Mucosa of rectum (tissue), 2 donors: ENCODE data around the gene AMER3.

ENCODE experiments used
- H3K27ac ChIP-seq, 2 donors: one replicate each; pipeline ENCODE4 v1.7.0; 2013; ENCODE audit warnings: inconsistent platforms in 2 of 2, low read depth in 2 of 2, low read length in 2 of 2
- H3K27me3 ChIP-seq, 2 donors: one replicate each; pipeline ENCODE4 v1.7.0; 2013; ENCODE audit warnings: low read length in 2 of 2; ENCODE audit not compliant: control insufficient read depth in 2 of 2, insufficient read depth in 2 of 2
- H3K36me3 ChIP-seq, 2 donors: one replicate each; pipeline ENCODE4 v1.7.0; 2013; ENCODE audit warnings: low read length in 2 of 2; ENCODE audit not compliant: control insufficient read depth in 2 of 2, insufficient read depth in 2 of 2
- H3K4me1 ChIP-seq, 2 donors: one replicate each; pipeline ENCODE4 v1.7.0; 2013; ENCODE audit warnings: low read length in 2 of 2, mild to moderate bottlenecking in 1 of 2; ENCODE audit not compliant: control insufficient read depth in 2 of 2, insufficient read depth in 2 of 2
- H3K4me3 ChIP-seq, 2 donors: one replicate each; pipeline ENCODE4 v1.7.0; 2013; ENCODE audit warnings: low read length in 2 of 2
- H3K9ac ChIP-seq, 2 donors: one replicate each; pipeline ENCODE4 v1.7.0; 2013; ENCODE audit warnings: low read length in 2 of 2, low read depth in 1 of 2, mild to moderate bottlenecking in 1 of 2
- H3K9me3 ChIP-seq, 2 donors: one replicate each; pipeline ENCODE4 v1.7.0; 2013; ENCODE audit warnings: low read length in 2 of 2; ENCODE audit not compliant: control insufficient read depth in 2 of 2
- donor health status: healthy.
- donor health status: Normal muscosa, but diverticular disease.

The AMER3 gene

GRCh38 chr2:130798472-130799218, 43.3 kb downstream of the AMER3 start:
- Histone ChIP-seq H3K9me3 (no peaks in the 10 kb centered on the region), H3K9ac (peak overlapping the region; percentile 54 to 91), H3K36me3 (no peaks in the 10 kb centered on the region), H3K4me3 (peak overlapping the region; percentile 81 to 91), H3K27ac (peak overlapping the region in 1 of 2 donors; percentile 92), H3K4me1 (peaks cover 3 to 5% of the 10 kb centered on the region in 2 donors), H3K27me3 (peaks cover 0 to 2% of the 10 kb centered on the region in 2 donors)

- no peak overlapping the region for H3K9ac ChIP-seq
- peaks cover 0 to 2% of the 10 kb centered on the region in 2 donors for H3K27me3 ChIP-seq
- no peak overlapping the region for H3K27ac ChIP-seq
- no peaks in the 10 kb centered on the region for H3K9me3 ChIP-seq
- H3K4me1 ChIP-seq = peaks cover 3 to 5% of the 10 kb centered on the region in 2 donors
- H3K36me3 ChIP-seq = no peaks in the 10 kb centered on the region
- H3K4me3 ChIP-seq = no peak overlapping the region
Observed at GRCh38 chr2:130799295-130799694, 44.0 kb downstream of the AMER3 start.

GRCh38 chr2:130805613-130806012, 50.3 kb downstream of the AMER3 start:
- H3K4me1 ChIP-seq = peaks cover 4 to 14% of the 10 kb centered on the region in 2 donors
- H3K36me3 ChIP-seq = no peaks in the 10 kb centered on the region
- H3K9ac ChIP-seq = no peak overlapping the region
- H3K9me3 ChIP-seq = no peaks in the 10 kb centered on the region
- H3K4me3 ChIP-seq = no peak overlapping the region
- H3K27me3 ChIP-seq = no peaks in the 10 kb centered on the region
- H3K27ac ChIP-seq = no peak overlapping the region

- H3K27me3 ChIP-seq = no peaks in the 10 kb centered on the region
Observed at GRCh38 chr2:130806370-130806769, 51.0 kb downstream of the AMER3 start.

GRCh38 chr2:130807659-130808385, 52.5 kb downstream of the AMER3 start:
- H3K4me3 ChIP-seq = no peak overlapping the region
- H3K27me3 ChIP-seq = no peaks in the 10 kb centered on the region
- no peaks in the 10 kb centered on the region for H3K36me3 ChIP-seq
- peak overlapping the region in 1 of 2 donors; percentile 3 for H3K9ac ChIP-seq
- H3K4me1 ChIP-seq = peaks cover 4 to 14% of the 10 kb centered on the region in 2 donors
- H3K27ac ChIP-seq = peak overlapping the region; percentile 11 to 51
- no peaks in the 10 kb centered on the region for H3K9me3 ChIP-seq

More at GRCh38 chr2:130806370-130806769, 51.0 kb downstream of the AMER3 start:
- Histone ChIP-seq H3K4me3 (no peak overlapping the region), H3K4me1 (peaks cover 4 to 14% of the 10 kb centered on the region in 2 donors), H3K27ac (no peak overlapping the region), H3K9me3 (no peaks in the 10 kb centered on the region), H3K9ac (no peak overlapping the region), H3K36me3 (no peaks in the 10 kb centered on the region)

GRCh38 chr2:130808482-130809268, 53.3 kb downstream of the AMER3 start:
- Histone ChIP-seq H3K9ac (no peak overlapping the region), H3K4me3 (no peak overlapping the region), H3K36me3 (no peaks in the 10 kb centered on the region), H3K27ac (no peak overlapping the region), H3K27me3 (no peaks in the 10 kb centered on the region), H3K4me1 (peaks cover 4 to 14% of the 10 kb centered on the region in 2 donors), H3K9me3 (no peaks in the 10 kb centered on the region)

GRCh38 chr2:130810490-130810889, 55.1 kb downstream of the AMER3 start:
- no peaks in the 10 kb centered on the region for H3K9me3 ChIP-seq
- H3K9ac ChIP-seq = no peak overlapping the region
- H3K27me3 ChIP-seq = no peaks in the 10 kb centered on the region
- H3K36me3 ChIP-seq = no peaks in the 10 kb centered on the region
- no peak overlapping the region for H3K4me3 ChIP-seq
- peaks cover 4 to 14% of the 10 kb centered on the region in 2 donors for H3K4me1 ChIP-seq
- H3K27ac ChIP-seq = no peak overlapping the region

GRCh38 chr2:130813722-130814121, 58.4 kb downstream of the AMER3 start:
- no peaks in the 10 kb centered on the region for H3K27me3 ChIP-seq
- no peaks in the 10 kb centered on the region for H3K36me3 ChIP-seq
- H3K27ac ChIP-seq = no peak overlapping the region

GRCh38 chr2:130814931-130815680, 59.8 kb downstream of the AMER3 start:
- H3K27me3 ChIP-seq = no peaks in the 10 kb centered on the region
- H3K4me1 ChIP-seq = no peaks in the 10 kb centered on the region
- no peak overlapping the region for H3K9ac ChIP-seq
- no peaks in the 10 kb centered on the region for H3K9me3 ChIP-seq
- no peaks in the 10 kb centered on the region for H3K36me3 ChIP-seq
- H3K27ac ChIP-seq = no peak overlapping the region
- H3K4me3 ChIP-seq = no peak overlapping the region

More at GRCh38 chr2:130813722-130814121, 58.4 kb downstream of the AMER3 start:
- no peaks in the 10 kb centered on the region for H3K4me1 ChIP-seq
- no peak overlapping the region for H3K4me3 ChIP-seq
- H3K9me3 ChIP-seq = no peaks in the 10 kb centered on the region
- H3K9ac ChIP-seq = no peak overlapping the region
